ENCODE measurements around the gene EXOC6.

Gene EXOC6

GRCh38 chr10:93027508-93027907, 179.2 kb downstream of the EXOC6 start:
- DNase-seq (ENCODE audit: insufficient read length, low spot score) (no peak), FAIRE-seq (no peak)
- TF ChIP-seq CTCF (IDR thresholded peaks at IDR 0.05; ENCODE audit: insufficient read depth, missing control alignments), result no peak

GRCh38 chr10:93028883-93029282, 180.6 kb downstream of the EXOC6 start:
- DNase-seq (ENCODE audit: insufficient read length, low spot score) (no peak), FAIRE-seq (no peak)
- no peak for TF ChIP-seq CTCF (IDR thresholded peaks at IDR 0.05; ENCODE audit: insufficient read depth, missing control alignments)

GRCh38 chr10:93030409-93030808, 182.1 kb downstream of the EXOC6 start:
- FAIRE-seq (no peak), DNase-seq (ENCODE audit: insufficient read length, low spot score) (no peak)
- TF ChIP-seq CTCF (IDR thresholded peaks at IDR 0.05; ENCODE audit: insufficient read depth, missing control alignments), result no peak

- DNase-seq (ENCODE audit: insufficient read length, low spot score) (no peak), FAIRE-seq (no peak)
- TF ChIP-seq CTCF (IDR thresholded peaks at IDR 0.05; ENCODE audit: insufficient read depth, missing control alignments), result no peak
Observed at GRCh38 chr10:93032105-93032808, 183.9 kb downstream of the EXOC6 start.

- FAIRE-seq (no peak), DNase-seq (ENCODE audit: insufficient read length, low spot score) (no peak)
Observed at GRCh38 chr10:93032809-93033137, 184.5 kb downstream of the EXOC6 start.

GRCh38 chr10:93034426-93034825, 186.1 kb downstream of the EXOC6 start:
- no peak for TF ChIP-seq CTCF (IDR thresholded peaks at IDR 0.05; ENCODE audit: insufficient read depth, missing control alignments)
- DNase-seq (ENCODE audit: insufficient read length, low spot score) (no peak), FAIRE-seq (no peak)

More at GRCh38 chr10:93032809-93033137, 184.5 kb downstream of the EXOC6 start:
- no peak for TF ChIP-seq CTCF (IDR thresholded peaks at IDR 0.05; ENCODE audit: insufficient read depth, missing control alignments)

GRCh38 chr10:93039110-93039509, 190.8 kb downstream of the EXOC6 start:
- no peak for TF ChIP-seq CTCF (IDR thresholded peaks at IDR 0.05; ENCODE audit: insufficient read depth, missing control alignments)
- DNase-seq (ENCODE audit: insufficient read length, low spot score) (no peak), FAIRE-seq (no peak)
